ENCODE results near the gene BLNK. TPM values are rescaled to one million over a fixed set of nuclear protein-coding genes. Genes with fewer than 3 reads are reported as not detected.

The BLNK gene
- total RNA-seq, 1 donor from 2014 or later = 0.38 TPM

DNA sequence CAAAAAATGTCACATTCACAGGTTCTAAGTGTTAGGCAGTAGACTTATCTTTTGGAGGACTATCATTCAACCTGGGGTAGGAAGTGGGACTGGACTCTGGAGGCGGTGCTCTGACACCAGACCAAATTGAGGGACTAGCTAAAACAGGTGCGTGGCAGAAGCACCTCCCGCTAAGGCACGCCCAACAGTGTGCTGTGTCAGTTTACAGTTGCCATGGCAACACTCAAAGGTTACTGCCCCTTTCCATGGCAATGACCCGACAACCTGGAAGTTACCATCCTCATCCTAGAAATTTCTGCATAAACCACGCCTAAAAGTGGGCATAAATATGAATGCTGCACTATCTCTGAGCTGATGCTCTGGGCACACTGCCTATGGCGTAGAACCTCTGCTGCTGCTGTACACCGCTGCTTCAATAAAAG, 14.0 kb upstream of the BLNK start:
- Histone ChIP-seq H3K4me3 (ENCODE audit: low read depth, low read length) (no peak overlapping the region), H3K27me3 (ENCODE audit: control insufficient read depth, insufficient read depth, low read length) (no peaks in the 10 kb centered on the region), H3K36me3 (ENCODE audit: control insufficient read depth, insufficient read depth, low read length) (no peaks in the 10 kb centered on the region)
- no peak for DNase-seq (ENCODE audit: low read depth)
- TF ChIP-seq, protein P1, sequence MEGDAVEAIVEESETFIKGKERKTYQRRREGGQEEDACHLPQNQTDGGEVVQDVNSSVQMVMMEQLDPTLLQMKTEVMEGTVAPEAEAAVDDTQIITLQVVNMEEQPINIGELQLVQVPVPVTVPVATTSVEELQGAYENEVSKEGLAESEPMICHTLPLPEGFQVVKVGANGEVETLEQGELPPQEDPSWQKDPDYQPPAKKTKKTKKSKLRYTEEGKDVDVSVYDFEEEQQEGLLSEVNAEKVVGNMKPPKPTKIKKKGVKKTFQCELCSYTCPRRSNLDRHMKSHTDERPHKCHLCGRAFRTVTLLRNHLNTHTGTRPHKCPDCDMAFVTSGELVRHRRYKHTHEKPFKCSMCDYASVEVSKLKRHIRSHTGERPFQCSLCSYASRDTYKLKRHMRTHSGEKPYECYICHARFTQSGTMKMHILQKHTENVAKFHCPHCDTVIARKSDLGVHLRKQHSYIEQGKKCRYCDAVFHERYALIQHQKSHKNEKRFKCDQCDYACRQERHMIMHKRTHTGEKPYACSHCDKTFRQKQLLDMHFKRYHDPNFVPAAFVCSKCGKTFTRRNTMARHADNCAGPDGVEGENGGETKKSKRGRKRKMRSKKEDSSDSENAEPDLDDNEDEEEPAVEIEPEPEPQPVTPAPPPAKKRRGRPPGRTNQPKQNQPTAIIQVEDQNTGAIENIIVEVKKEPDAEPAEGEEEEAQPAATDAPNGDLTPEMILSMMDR (IDR thresholded peaks at IDR 0.05; ENCODE audit: insufficient read depth, low read length, poor library complexity, severe bottlenecking) = no peak

- no peaks in the 10 kb centered on the region for H3K36me3 ChIP-seq (ENCODE audit: control insufficient read depth, insufficient read depth, low read length)
- no peak for DNase-seq (ENCODE audit: low read depth)
- no peak overlapping the region for H3K4me3 ChIP-seq (ENCODE audit: low read depth, low read length)
- no peaks in the 10 kb centered on the region for H3K27me3 ChIP-seq (ENCODE audit: control insufficient read depth, insufficient read depth, low read length)
- TF ChIP-seq, protein P1 (IDR thresholded peaks at IDR 0.05; ENCODE audit: insufficient read depth, low read length, poor library complexity, severe bottlenecking) = no peak
Measured at GRCh38 chr10:96283756-96284155, 12.4 kb upstream of the BLNK start.

GRCh38 chr10:96283351-96283750, 12.0 kb upstream of the BLNK start:
- TF ChIP-seq, protein P1 (IDR thresholded peaks at IDR 0.05; ENCODE audit: insufficient read depth, low read length, poor library complexity, severe bottlenecking) = no peak
- H3K36me3 ChIP-seq (ENCODE audit: control insufficient read depth, insufficient read depth, low read length) = no peaks in the 10 kb centered on the region
- H3K27me3 ChIP-seq (ENCODE audit: control insufficient read depth, insufficient read depth, low read length) = no peaks in the 10 kb centered on the region
- no peak overlapping the region for H3K4me3 ChIP-seq (ENCODE audit: low read depth, low read length)
- no peak for DNase-seq (ENCODE audit: low read depth)

DNA sequence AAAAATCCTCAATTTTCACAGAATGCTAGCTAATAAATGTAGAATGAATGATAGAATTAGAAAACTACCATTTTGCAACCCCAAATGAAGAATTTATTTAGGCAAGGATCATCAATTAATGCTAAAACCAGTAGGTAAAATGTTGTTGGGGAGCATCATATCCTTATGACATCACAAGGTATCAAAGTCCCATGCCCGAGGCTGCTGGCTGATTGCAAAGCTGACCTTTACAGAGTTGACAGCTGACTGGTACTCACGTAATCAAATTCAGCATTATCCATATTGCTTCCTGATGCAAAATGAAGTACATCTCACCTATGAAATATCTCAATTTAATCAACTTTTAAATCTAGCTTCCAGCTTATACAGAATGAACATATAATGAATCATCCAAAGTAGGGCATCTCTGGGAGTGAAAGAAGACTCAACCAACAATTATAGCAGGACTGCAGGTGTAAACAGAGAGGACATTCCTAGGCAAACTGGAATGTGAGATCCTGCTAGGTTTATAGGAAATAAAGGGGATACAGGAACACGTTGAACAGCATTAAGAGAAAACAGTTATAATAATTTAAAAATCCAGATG, 10.2 kb upstream of the BLNK start:
- TF ChIP-seq, protein P1 (IDR thresholded peaks at IDR 0.05; ENCODE audit: insufficient read depth, low read length, poor library complexity, severe bottlenecking) = no peak
- no peaks in the 10 kb centered on the region for H3K36me3 ChIP-seq (ENCODE audit: control insufficient read depth, insufficient read depth, low read length)
- no peaks in the 10 kb centered on the region for H3K27me3 ChIP-seq (ENCODE audit: control insufficient read depth, insufficient read depth, low read length)
- no peak overlapping the region for H3K4me3 ChIP-seq (ENCODE audit: low read depth, low read length)
- DNase-seq (ENCODE audit: low read depth) = no peak

- DNase-seq (ENCODE audit: low read depth) = no peak
- TF ChIP-seq, protein P1 (IDR thresholded peaks at IDR 0.05; ENCODE audit: insufficient read depth, low read length, poor library complexity, severe bottlenecking) = no peak
- no peaks in the 10 kb centered on the region for H3K36me3 ChIP-seq (ENCODE audit: control insufficient read depth, insufficient read depth, low read length)
Measured at GRCh38 chr10:96280859-96281258, 9.5 kb upstream of the BLNK start.

DNA sequence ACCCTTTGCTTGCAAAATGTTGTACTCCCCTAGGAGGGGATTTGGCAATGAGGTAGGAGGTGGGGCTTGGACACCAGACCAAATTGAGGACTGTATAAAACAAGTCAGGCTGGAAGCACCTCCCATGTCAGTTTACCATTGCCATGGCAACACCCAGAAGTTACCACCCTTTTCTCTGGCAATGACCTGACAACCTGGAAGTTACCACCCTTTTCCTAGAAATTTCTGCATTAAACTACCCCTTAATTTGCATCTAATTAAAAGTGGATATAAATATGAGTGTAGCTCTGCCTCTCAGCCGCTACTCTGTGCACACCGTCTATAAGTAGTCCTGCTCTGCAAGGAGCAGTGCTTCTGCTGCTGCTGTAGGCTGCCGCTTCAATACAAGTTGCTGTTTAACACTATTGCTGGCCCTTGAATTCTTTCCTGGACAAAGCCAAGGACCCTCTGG, 7.8 kb upstream of the BLNK start:
- Histone ChIP-seq H3K4me3 (ENCODE audit: low read depth, low read length) (no peak overlapping the region), H3K36me3 (ENCODE audit: control insufficient read depth, insufficient read depth, low read length) (no peaks in the 10 kb centered on the region), H3K27me3 (ENCODE audit: control insufficient read depth, insufficient read depth, low read length) (no peaks in the 10 kb centered on the region)
- TF ChIP-seq, protein P1 (IDR thresholded peaks at IDR 0.05; ENCODE audit: insufficient read depth, low read length, poor library complexity, severe bottlenecking) = no peak
- DNase-seq (ENCODE audit: low read depth) = no peak

More at GRCh38 chr10:96280859-96281258, 9.5 kb upstream of the BLNK start:
- no peaks in the 10 kb centered on the region for H3K27me3 ChIP-seq (ENCODE audit: control insufficient read depth, insufficient read depth, low read length)
- H3K4me3 ChIP-seq (ENCODE audit: low read depth, low read length) = no peak overlapping the region

Data from kidney epithelial cell (primary cell).